Activated T-cell treated with anti-CD3 and anti-CD28 coated beads, Interleukin-2, amount 50 U/mL, for 72 hours (primary cell): ENCODE data around the gene SEMA4A. TPM values are rescaled to one million over a fixed set of nuclear protein-coding genes. Genes with fewer than 3 reads are reported as not detected.
"Not testable (repeated sequence)": the region's sequence is repeated elsewhere in the genome, so short reads cannot be mapped to it uniquely, and the experiment has no call there.

ENCODE experiments used
- ATAC-seq, 2 donors: fragments of 150-1000 bp; cut with Tn5 transposase; replicated peaks in 1 of 2; 2 replicates each; pipeline ENCODE4 v1.10.0; 2021; ENCODE audit warnings: moderate library complexity in 2 of 2, mild to moderate bottlenecking in 1 of 2
- DNase-seq, 2 donors: peaks; one replicate each; pipeline ENCODE4 v3.0.0; 2021 to 2022; ENCODE audit warnings: mixed read lengths in 1 of 2
- H3K27ac Mint-ChIP-seq: one replicate; pipeline ENCODE4 v1.8.0; 2022; ENCODE audit warnings: mild to moderate bottlenecking, moderate library complexity, mixed read lengths
- H3K27me3 Mint-ChIP-seq: one replicate; pipeline ENCODE4 v1.8.0; 2022; ENCODE audit warnings: low read depth, mixed read lengths
- H3K36me3 Mint-ChIP-seq, 2 donors: one replicate each; pipeline ENCODE4 v1.8.0; 2022; ENCODE audit warnings: mixed read lengths in 2 of 2, mild to moderate bottlenecking in 1 of 2; ENCODE audit not compliant: insufficient read depth in 2 of 2
- H3K4me1 Mint-ChIP-seq: one replicate; pipeline ENCODE4 v1.8.0; 2022; ENCODE audit warnings: low read depth, mixed read lengths
- H3K4me3 Mint-ChIP-seq, 2 donors: one replicate each; pipeline ENCODE4 v1.8.0; 2022; ENCODE audit warnings: mild to moderate bottlenecking in 2 of 2, mixed read lengths in 2 of 2, moderate library complexity in 2 of 2
- H3K9me3 Mint-ChIP-seq, 2 donors: one replicate each; pipeline ENCODE4 v1.8.0; 2022; ENCODE audit warnings: mixed read lengths in 2 of 2
- total RNA-seq, 2 donors: library from RNA; stranded (reverse); gene quantifications; one replicate each; pipeline ENCODE4 v1.2.3, GENCODE V29; 2022

Gene SEMA4A
- total RNA-seq, 2 donors from 2014 or later: 63.7 to 80.3 TPM

DNA sequence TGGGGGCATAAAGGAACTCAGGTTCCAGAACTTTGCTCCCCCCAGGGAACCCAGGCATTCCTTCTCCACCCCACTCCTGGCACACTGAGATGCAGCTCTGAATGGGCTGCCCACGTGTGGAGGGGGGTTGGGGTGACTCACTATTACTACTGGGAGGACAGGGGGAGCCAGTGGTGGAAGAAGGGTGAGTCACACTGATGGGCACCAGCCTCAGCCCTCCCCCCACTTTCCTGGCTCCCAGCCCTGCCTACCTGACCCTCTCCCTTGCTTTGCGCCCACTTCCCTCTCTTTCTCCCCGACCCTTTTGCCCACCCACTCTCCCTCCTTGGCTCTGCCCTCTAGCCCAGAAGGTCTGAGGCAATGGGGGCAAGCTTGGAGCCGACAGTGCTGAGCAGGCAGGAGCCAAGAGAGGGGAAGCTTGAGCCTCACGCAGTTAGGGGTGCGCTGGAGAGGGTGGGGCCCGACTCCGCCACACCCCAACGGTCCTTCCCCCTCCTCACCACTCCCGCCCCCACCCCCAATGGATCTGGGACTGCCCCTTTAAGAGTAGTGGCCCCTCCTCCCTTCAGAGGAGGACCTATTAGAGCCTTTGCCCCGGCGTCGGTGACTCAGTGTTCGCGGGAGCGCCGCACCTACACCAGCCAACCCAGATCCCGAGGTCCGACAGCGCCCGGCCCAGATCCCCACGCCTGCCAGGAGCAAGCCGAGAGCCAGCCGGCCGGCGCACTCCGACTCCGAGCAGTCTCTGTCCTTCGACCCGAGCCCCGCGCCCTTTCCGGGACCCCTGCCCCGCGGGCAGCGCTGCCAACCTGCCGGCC lies 39.1 kb upstream of the SEMA4A start, which contains the start of gene LMNA:
LMNA (plus strand) TSS at position 611 of the 818 bp plus-strand sequence. CDS start 208 bp downstream, outside the sequence.
- Mint-ChIP-seq H3K4me3 (peak within 1 kb of the TSS; percentile 94 to 99), H3K27me3 (peaks cover 28% of the 10 kb centered on the region), H3K36me3 (peaks cover 9 to 14% of the 10 kb centered on the region in 2 donors), H3K27ac (peak within 1 kb of the TSS; percentile 88), H3K4me1 (peaks cover 47% of the 10 kb centered on the region), H3K9me3 (no peaks in the 10 kb centered on the region)
- DNase-seq (peak; percentile 84 to 85), ATAC-seq (peak; percentile 87 to 88)

GRCh38 chr1:156114919-156115513 lies 38.4 kb upstream of the SEMA4A start:
- Mint-ChIP-seq H3K27me3 (peaks cover 28% of the 10 kb centered on the region), H3K4me3 (peak overlapping the region; percentile 94 to 99), H3K27ac (peak overlapping the region; percentile 84), H3K4me1 (peaks cover 50% of the 10 kb centered on the region), H3K36me3 (peaks cover 9 to 17% of the 10 kb centered on the region in 2 donors), H3K9me3 (no peaks in the 10 kb centered on the region)
- DNase-seq (no peak), ATAC-seq (peak in 1 of 2 donors; percentile 8)

DNA sequence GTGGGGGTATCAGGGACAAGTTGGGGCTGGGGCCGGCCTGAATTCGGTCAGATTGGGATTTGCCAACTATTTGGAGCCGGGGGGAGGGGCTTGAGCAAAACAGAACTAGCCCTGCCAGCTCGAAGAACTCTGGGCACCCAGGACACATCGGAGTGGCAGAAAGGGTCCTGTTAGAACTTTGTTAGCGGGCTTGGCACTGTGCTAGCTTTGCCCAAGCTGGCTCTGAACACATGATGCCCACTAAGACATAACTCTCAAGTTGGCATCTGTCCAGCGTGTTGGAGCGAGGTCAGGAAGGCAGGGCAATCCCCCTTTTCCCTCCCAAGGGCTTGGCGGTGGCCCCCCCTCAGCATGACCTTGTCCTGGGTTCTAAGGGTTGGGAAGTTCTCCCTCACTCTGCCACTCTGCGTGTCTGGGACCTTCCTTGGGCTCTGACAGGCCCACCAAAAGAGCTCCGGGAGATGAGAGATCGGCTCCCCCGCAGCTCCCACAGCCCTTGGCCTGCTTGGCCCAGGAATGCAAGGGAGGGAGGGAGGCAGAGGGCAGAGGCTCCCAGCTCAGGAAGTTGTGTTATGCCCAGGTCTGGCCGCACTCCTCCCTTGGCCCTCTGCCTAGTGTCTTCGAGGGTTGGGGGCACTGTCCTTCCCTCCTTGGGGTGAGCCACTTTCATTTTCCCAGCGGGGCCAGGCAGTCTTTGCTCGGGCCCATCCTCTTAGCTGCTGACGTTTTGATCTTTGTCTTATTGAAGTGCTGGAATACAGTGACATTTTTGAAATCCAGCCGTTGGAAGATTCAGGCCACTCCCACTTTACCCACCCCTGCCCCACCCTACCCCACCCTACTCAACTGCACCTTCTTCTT lies 37.6 kb upstream of the SEMA4A start:
- H3K9me3 Mint-ChIP-seq: no peaks in the 10 kb centered on the region

DNA sequence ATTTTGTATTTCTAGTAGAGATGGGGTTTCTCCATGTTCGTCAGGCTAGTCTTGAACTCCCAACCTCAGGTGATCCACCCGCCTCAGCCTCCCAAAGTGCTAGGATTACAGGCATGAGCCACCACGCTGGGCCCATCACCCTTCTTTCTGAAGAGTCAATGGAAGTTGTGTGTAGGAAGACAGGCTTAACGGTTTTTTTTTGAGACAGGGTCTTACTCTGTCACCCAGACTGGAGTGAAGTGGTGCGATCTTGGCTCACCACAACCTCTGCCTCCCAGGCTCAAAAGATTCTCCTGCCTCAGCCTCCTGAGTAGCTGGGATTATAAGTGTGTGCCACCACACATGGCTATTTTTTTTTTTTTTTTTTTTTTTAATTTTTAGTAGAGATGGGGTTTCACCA lies 36.7 kb upstream of the SEMA4A start:
- H3K9me3 Mint-ChIP-seq, ATAC-seq, DNase-seq: not testable (repeated sequence)
- peaks cover 61% of the 10 kb centered on the region for H3K4me1 Mint-ChIP-seq
- peaks cover 9 to 17% of the 10 kb centered on the region in 2 donors for H3K36me3 Mint-ChIP-seq
- peak overlapping the region; percentile 94 to 99 for H3K4me3 Mint-ChIP-seq
- peaks cover 22% of the 10 kb centered on the region for H3K27me3 Mint-ChIP-seq
- H3K27ac Mint-ChIP-seq: peak overlapping the region; percentile 27

More for the DNA sequence above, 37.6 kb upstream of the SEMA4A start:
- peak overlapping the region; percentile 94 to 99 for H3K4me3 Mint-ChIP-seq
- peak overlapping the region; percentile 46 for H3K27ac Mint-ChIP-seq
- ATAC-seq (no peak), DNase-seq (no peak)
- H3K27me3 Mint-ChIP-seq: peaks cover 28% of the 10 kb centered on the region
- peaks cover 57% of the 10 kb centered on the region for H3K4me1 Mint-ChIP-seq
- H3K36me3 Mint-ChIP-seq: peaks cover 9 to 17% of the 10 kb centered on the region in 2 donors

DNA sequence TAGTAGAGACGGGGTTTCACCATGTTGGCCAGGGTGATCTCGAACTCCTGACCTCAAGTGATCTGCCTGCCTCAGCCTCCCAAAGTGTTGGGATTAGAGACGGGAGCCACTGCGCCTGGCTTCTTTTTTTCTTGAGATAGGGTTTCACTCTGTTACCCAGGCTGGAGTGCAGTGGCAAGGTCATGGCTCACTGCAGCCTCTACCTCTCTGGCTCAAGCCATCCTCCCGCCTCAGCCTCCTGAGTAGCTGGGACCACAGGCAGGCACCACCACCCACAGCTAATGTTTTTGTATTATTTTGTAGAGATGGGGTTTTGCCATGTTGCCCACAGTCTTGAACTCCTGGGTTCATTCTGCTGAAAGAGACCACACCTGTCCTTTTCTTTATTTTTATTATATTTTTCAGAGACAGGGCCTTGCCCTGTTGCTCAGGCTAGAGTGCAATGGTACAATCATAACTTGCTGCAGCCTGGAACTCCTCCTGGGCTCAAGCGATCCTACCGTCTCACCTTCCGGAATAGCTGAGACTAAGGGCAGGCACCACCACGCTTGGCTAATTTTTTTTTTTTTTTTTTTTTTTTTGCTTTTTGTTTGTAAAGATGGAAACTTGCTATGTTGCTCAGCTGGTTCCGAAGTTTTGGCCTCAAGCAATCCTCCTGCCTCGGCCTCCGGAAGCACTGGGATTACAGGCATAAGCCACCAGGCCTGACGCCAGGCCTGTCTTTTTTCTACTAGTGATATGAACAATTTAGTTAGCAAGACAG lies 35.8 kb upstream of the SEMA4A start:
- Mint-ChIP-seq H3K4me3 (peak overlapping the region; percentile 63 to 94), H3K27ac (no peak overlapping the region), H3K4me1 (peaks cover 67% of the 10 kb centered on the region), H3K27me3 (peaks cover 20% of the 10 kb centered on the region), H3K36me3 (peaks cover 10 to 19% of the 10 kb centered on the region in 2 donors), H3K9me3 (no peaks in the 10 kb centered on the region)
- DNase-seq (no peak), ATAC-seq (no peak)

GRCh38 chr1:156118177-156118868 lies 35.1 kb upstream of the SEMA4A start:
- H3K4me3 Mint-ChIP-seq: peak overlapping the region; percentile 63 to 94
- H3K36me3 Mint-ChIP-seq: peaks cover 10 to 19% of the 10 kb centered on the region in 2 donors
- H3K9me3 Mint-ChIP-seq: no peaks in the 10 kb centered on the region
- peak overlapping the region; percentile 15 for H3K27ac Mint-ChIP-seq
- ATAC-seq (no peak), DNase-seq (no peak)
- peaks cover 23% of the 10 kb centered on the region for H3K27me3 Mint-ChIP-seq
- peaks cover 74% of the 10 kb centered on the region for H3K4me1 Mint-ChIP-seq

DNA sequence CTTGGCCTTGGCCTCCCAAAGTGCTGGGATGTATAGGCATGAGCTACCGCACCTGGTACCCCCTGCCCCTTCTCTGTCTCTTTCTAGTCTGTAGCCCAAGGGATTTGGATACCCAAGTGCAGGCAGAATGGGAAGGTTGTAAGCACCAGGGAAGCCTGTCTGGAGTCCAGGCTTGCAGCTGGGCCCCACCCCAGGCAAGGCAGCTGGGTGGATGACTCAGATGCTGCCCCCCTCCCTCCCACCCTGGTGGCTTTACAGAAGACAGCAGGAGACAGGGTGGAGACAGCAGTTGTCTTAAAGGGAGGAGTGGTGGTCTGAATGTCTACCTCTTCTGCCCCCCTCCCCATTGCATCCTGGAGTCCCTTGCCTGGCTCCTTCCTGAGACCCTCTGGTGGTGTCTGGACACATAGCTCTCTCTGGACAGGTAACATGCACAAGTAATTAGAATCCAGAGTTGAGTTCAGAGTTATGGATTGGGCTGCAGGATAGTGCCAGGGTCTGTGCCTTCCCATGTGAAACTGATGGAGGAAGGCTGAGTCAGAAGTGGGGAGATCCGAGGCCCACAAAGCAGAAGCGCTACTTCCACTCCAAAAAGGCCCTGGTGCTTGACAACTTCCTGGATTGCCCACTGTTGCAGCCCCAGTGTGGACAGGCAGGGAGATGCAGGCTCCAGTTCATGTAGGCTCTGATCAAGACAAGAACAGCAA lies 33.7 kb upstream of the SEMA4A start:
- DNase-seq (no peak), ATAC-seq (no peak)
- no peak overlapping the region for H3K27ac Mint-ChIP-seq
- H3K27me3 Mint-ChIP-seq: peaks cover 23% of the 10 kb centered on the region
- H3K4me1 Mint-ChIP-seq: peaks cover 76% of the 10 kb centered on the region
- peak overlapping the region; percentile 55 for H3K4me3 Mint-ChIP-seq
- no peaks in the 10 kb centered on the region for H3K9me3 Mint-ChIP-seq
- peaks cover 9 to 17% of the 10 kb centered on the region in 2 donors for H3K36me3 Mint-ChIP-seq

GRCh38 chr1:156120318-156120717 lies 33.1 kb upstream of the SEMA4A start:
- H3K27ac Mint-ChIP-seq: no peak overlapping the region
- H3K36me3 Mint-ChIP-seq: peaks cover 9 to 12% of the 10 kb centered on the region in 2 donors
- peak overlapping the region; percentile 55 for H3K4me3 Mint-ChIP-seq
- no peak for ATAC-seq
- peaks cover 23% of the 10 kb centered on the region for H3K27me3 Mint-ChIP-seq
- DNase-seq: no peak
- no peaks in the 10 kb centered on the region for H3K9me3 Mint-ChIP-seq
- peaks cover 77% of the 10 kb centered on the region for H3K4me1 Mint-ChIP-seq

GRCh38 chr1:156121005-156121404 lies 32.4 kb upstream of the SEMA4A start:
- H3K27ac Mint-ChIP-seq, H3K36me3 Mint-ChIP-seq, H3K9me3 Mint-ChIP-seq, DNase-seq, H3K4me3 Mint-ChIP-seq, ATAC-seq: not testable (repeated sequence)
- H3K27me3 Mint-ChIP-seq: peaks cover 22% of the 10 kb centered on the region
- peaks cover 81% of the 10 kb centered on the region for H3K4me1 Mint-ChIP-seq

- H3K4me3 Mint-ChIP-seq: peak overlapping the region in 1 of 2 donors; percentile 12
- H3K27me3 Mint-ChIP-seq: peaks cover 18% of the 10 kb centered on the region
- ATAC-seq (no peak), DNase-seq (no peak)
- H3K4me1 Mint-ChIP-seq: peaks cover 81% of the 10 kb centered on the region
- H3K36me3 Mint-ChIP-seq: peaks cover 5% of the 10 kb centered on the region in 2 donors
- H3K27ac Mint-ChIP-seq: no peak overlapping the region
- no peaks in the 10 kb centered on the region for H3K9me3 Mint-ChIP-seq
Measured at GRCh38 chr1:156121457-156121856, 31.9 kb upstream of the SEMA4A start.

- no peaks in the 10 kb centered on the region for H3K9me3 Mint-ChIP-seq
- H3K4me3 Mint-ChIP-seq: peak overlapping the region; percentile 71 to 78
- H3K36me3 Mint-ChIP-seq: peaks cover 3 to 5% of the 10 kb centered on the region in 2 donors
- peak overlapping the region; percentile 56 for H3K27ac Mint-ChIP-seq
- ATAC-seq (no peak), DNase-seq (no peak)
- H3K27me3 Mint-ChIP-seq: peaks cover 15% of the 10 kb centered on the region
- peaks cover 85% of the 10 kb centered on the region for H3K4me1 Mint-ChIP-seq
Measured at GRCh38 chr1:156122086-156122485, 31.3 kb upstream of the SEMA4A start.
